C4-2B (cell line): ENCODE data around the gene NPEPL1.

Experiments used
- H3K27ac ChIP-seq: fragments of 450-650 bp; 2 replicates; pipeline ENCODE4 v1.5.1; 2017
- CTCF ChIP-seq: fragments of 450-650 bp; conservative IDR thresholded peaks from 2 replicates; pipeline ENCODE4 v1.5.1; 2017; ENCODE audit warnings: mild to moderate bottlenecking
- ZFX ChIP-seq: fragments of 450-650 bp; IDR thresholded peaks from 2 replicates; pipeline ENCODE4 v1.6.1; 2017

The NPEPL1 gene

GRCh38 chr20:58703765-58704371 is 11.3 kb downstream of the NPEPL1 start:
- TF ChIP-seq ZFX: no peak
- TF ChIP-seq CTCF: no peak

DNA sequence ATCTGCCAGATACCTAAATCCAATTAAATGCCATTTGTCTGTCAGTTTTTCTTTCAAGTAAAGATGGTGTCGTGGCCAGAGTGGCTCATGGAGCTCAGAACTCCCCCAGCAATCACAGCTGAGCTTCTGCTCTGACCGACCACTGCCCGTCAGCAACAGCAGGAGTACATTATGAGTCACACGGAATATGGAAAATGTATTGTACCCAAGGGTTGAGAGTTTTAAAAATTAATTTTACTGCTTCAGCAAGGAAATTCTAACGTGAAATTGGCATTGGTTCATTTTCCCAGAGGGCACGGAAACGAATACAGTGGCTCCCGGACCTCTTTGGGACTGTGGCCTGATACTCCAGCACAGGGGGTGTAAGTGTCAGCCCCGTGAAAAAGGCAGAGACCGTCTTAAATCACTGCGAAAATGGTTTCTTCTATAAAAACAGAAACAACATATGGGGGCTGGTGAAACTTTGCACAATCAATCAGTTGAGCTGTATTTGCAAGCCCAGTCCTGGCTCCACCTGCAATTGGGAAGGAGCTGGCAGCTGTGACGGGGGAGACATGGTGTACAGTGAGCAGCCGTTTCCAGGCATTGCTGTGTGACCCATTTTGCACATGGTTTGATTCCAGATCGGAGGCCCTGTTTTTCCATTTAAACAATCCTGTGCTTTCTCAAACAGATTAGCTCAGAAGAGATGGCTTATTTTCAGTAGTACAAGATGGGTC is 12.8 kb downstream of the NPEPL1 start:
- no peak for TF ChIP-seq ZFX
- TF ChIP-seq CTCF: no peak
- H3K27ac ChIP-seq: no peak overlapping the region

More at GRCh38 chr20:58703765-58704371, 11.3 kb downstream of the NPEPL1 start:
- no peak overlapping the region for H3K27ac ChIP-seq

GRCh38 chr20:58706150-58706892 is 13.7 kb downstream of the NPEPL1 start:
- H3K27ac ChIP-seq: no peak overlapping the region
- TF ChIP-seq CTCF (no peak), ZFX (no peak)

- TF ChIP-seq CTCF (no peak), ZFX (no peak)
- H3K27ac ChIP-seq: no peak overlapping the region
Measured at GRCh38 chr20:58706975-58707681, 14.5 kb downstream of the NPEPL1 start.

GRCh38 chr20:58707770-58708169 is 15.2 kb downstream of the NPEPL1 start:
- H3K27ac ChIP-seq: no peak overlapping the region
- TF ChIP-seq ZFX (no peak), CTCF (no peak)

GRCh38 chr20:58708246-58708931 is 15.8 kb downstream of the NPEPL1 start:
- TF ChIP-seq CTCF: no peak
- no peak for TF ChIP-seq ZFX
- H3K27ac ChIP-seq: no peak overlapping the region
